PC-3 (cell line): ENCODE measurements around the gene DMAC2.

ENCODE experiments used
- CTCF ChIP-seq: fragments of 300-600 bp; sonication (generic); conservative IDR thresholded peaks from 2 replicates; pipeline ENCODE4 v1.5.1; 2017; ENCODE audit warnings: antibody characterized with exemption, low read depth, mild to moderate bottlenecking, low read length
- EZH2phosphoT487 ChIP-seq: fragments of 300-600 bp; sonication (generic); IDR thresholded peaks from 2 replicates; pipeline ENCODE4 v1.6.1; 2018; ENCODE audit warnings: mild to moderate bottlenecking, antibody characterized with exemption, low read length, borderline replicate concordance

- no peak for TF ChIP-seq CTCF
- no peak for TF ChIP-seq EZH2phosphoT487
Measured at GRCh38 chr19:41414461-41414860, 25.3 kb downstream of the DMAC2 start.
